Muscle layer of colon (tissue), 2 donors: ENCODE measurements around the gene IRF3.
"Not testable (repeated sequence)": the region's sequence is repeated elsewhere in the genome, so short reads cannot be mapped to it uniquely, and the experiment has no call there.

Experiments used
- H3K27ac ChIP-seq: one replicate; pipeline ENCODE4 v1.7.0; 2013; ENCODE audit warnings: low read depth, mild to moderate bottlenecking, low read length, moderate library complexity
- H3K27me3 ChIP-seq, 2 donors: one replicate each; pipeline ENCODE4 v1.7.0; 2013; ENCODE audit warnings: low read length in 2 of 2, mild to moderate bottlenecking in 2 of 2; ENCODE audit not compliant: insufficient read depth in 2 of 2, control insufficient read depth in 1 of 2
- H3K36me3 ChIP-seq: one replicate; pipeline ENCODE4 v1.7.0; 2013; ENCODE audit warnings: mild to moderate bottlenecking, low read length; ENCODE audit not compliant: insufficient read depth
- H3K4me1 ChIP-seq: one replicate; pipeline ENCODE4 v1.7.0; 2013; ENCODE audit warnings: mild to moderate bottlenecking, low read length; ENCODE audit not compliant: insufficient read depth
- H3K4me3 ChIP-seq, 2 donors: one replicate each; pipeline ENCODE4 v1.7.0; 2013; ENCODE audit warnings: low read length in 2 of 2, low read depth in 1 of 2, mild to moderate bottlenecking in 1 of 2, moderate library complexity in 1 of 2
- H3K9ac ChIP-seq: one replicate; pipeline ENCODE4 v1.7.0; 2013; ENCODE audit warnings: low read length
- H3K9me3 ChIP-seq: one replicate; pipeline ENCODE4 v1.7.0; 2013; ENCODE audit warnings: mild to moderate bottlenecking, low read length
- donor health status: abdominal sarcoma.
- donor health status: Adenocarcinoma of cecum.

Gene IRF3

GRCh38 chr19:49637821-49638738 is 27.6 kb downstream of the IRF3 start:
- no peaks in the 10 kb centered on the region for H3K9me3 ChIP-seq
- H3K9ac ChIP-seq = peak overlapping the region; percentile 86
- H3K4me1 ChIP-seq = peaks cover 26% of the 10 kb centered on the region
- peak overlapping the region; percentile 26 to 82 for H3K4me3 ChIP-seq
- H3K27me3 ChIP-seq = no peaks in the 10 kb centered on the region
- peak overlapping the region; percentile 92 for H3K27ac ChIP-seq
- peaks cover 9% of the 10 kb centered on the region for H3K36me3 ChIP-seq

- Histone ChIP-seq H3K36me3 (peaks cover 9% of the 10 kb centered on the region), H3K9ac (no peak overlapping the region), H3K27ac (no peak overlapping the region), H3K27me3 (no peaks in the 10 kb centered on the region), H3K9me3 (no peaks in the 10 kb centered on the region), H3K4me3 (no peak overlapping the region), H3K4me1 (peaks cover 19% of the 10 kb centered on the region)
Measured at GRCh38 chr19:49636233-49636932, 29.3 kb downstream of the IRF3 start.

- H3K4me1 ChIP-seq = peaks cover 22% of the 10 kb centered on the region
- H3K36me3 ChIP-seq = peaks cover 9% of the 10 kb centered on the region
- H3K9me3 ChIP-seq = no peaks in the 10 kb centered on the region
- H3K4me3 ChIP-seq = no peak overlapping the region
- no peak overlapping the region for H3K9ac ChIP-seq
- H3K27me3 ChIP-seq = no peaks in the 10 kb centered on the region
- H3K27ac ChIP-seq = no peak overlapping the region
Measured at GRCh38 chr19:49635530-49636232, 30.0 kb downstream of the IRF3 start.

- not testable (repeated sequence) for H3K9me3 ChIP-seq, H3K36me3 ChIP-seq, H3K9ac ChIP-seq, H3K4me3 ChIP-seq, H3K27ac ChIP-seq, H3K27me3 ChIP-seq
- H3K4me1 ChIP-seq = peaks cover 15% of the 10 kb centered on the region
Measured at GRCh38 chr19:49633273-49633672, 32.4 kb downstream of the IRF3 start.

- peaks cover 8% of the 10 kb centered on the region for H3K4me1 ChIP-seq
- no peaks in the 10 kb centered on the region for H3K27me3 ChIP-seq
- no peaks in the 10 kb centered on the region for H3K9me3 ChIP-seq
- no peak overlapping the region for H3K27ac ChIP-seq
- no peak overlapping the region for H3K4me3 ChIP-seq
- H3K36me3 ChIP-seq = peaks cover 9% of the 10 kb centered on the region
- H3K9ac ChIP-seq = no peak overlapping the region
Measured at GRCh38 chr19:49632576-49632975, 33.1 kb downstream of the IRF3 start.

- Histone ChIP-seq H3K27ac (no peak overlapping the region), H3K9ac (no peak overlapping the region), H3K4me3 (no peak overlapping the region), H3K4me1 (peaks cover 6% of the 10 kb centered on the region), H3K9me3 (no peaks in the 10 kb centered on the region), H3K36me3 (peaks cover 9% of the 10 kb centered on the region), H3K27me3 (no peaks in the 10 kb centered on the region)
Measured at GRCh38 chr19:49631610-49632192, 34.0 kb downstream of the IRF3 start.

- H3K9ac ChIP-seq = no peak overlapping the region
Measured at GRCh38 chr19:49631014-49631588, 34.6 kb downstream of the IRF3 start.

GRCh38 chr19:49629659-49630058 is 36.0 kb downstream of the IRF3 start:
- Histone ChIP-seq H3K4me1 (peaks cover 6% of the 10 kb centered on the region), H3K9me3 (no peaks in the 10 kb centered on the region), H3K27me3 (no peaks in the 10 kb centered on the region), H3K4me3 (no peak overlapping the region), H3K9ac (no peak overlapping the region), H3K36me3 (peaks cover 9% of the 10 kb centered on the region), H3K27ac (no peak overlapping the region)

More at GRCh38 chr19:49631014-49631588, 34.6 kb downstream of the IRF3 start:
- H3K4me1 ChIP-seq = peaks cover 6% of the 10 kb centered on the region
- H3K4me3 ChIP-seq = no peak overlapping the region
- H3K36me3 ChIP-seq = peaks cover 9% of the 10 kb centered on the region
- H3K27me3 ChIP-seq = no peaks in the 10 kb centered on the region
- no peak overlapping the region for H3K27ac ChIP-seq
- H3K9me3 ChIP-seq = no peaks in the 10 kb centered on the region

GRCh38 chr19:49626226-49626625 is 39.4 kb downstream of the IRF3 start:
- H3K9me3 ChIP-seq = no peaks in the 10 kb centered on the region
- H3K36me3 ChIP-seq = peaks cover 27% of the 10 kb centered on the region

GRCh38 chr19:49624967-49625910 is 40.4 kb downstream of the IRF3 start:
- Histone ChIP-seq H3K4me3 (no peak overlapping the region), H3K27me3 (no peaks in the 10 kb centered on the region), H3K9ac (no peak overlapping the region), H3K9me3 (no peaks in the 10 kb centered on the region), H3K4me1 (no peaks in the 10 kb centered on the region), H3K27ac (no peak overlapping the region), H3K36me3 (peaks cover 32% of the 10 kb centered on the region)

More at GRCh38 chr19:49626226-49626625, 39.4 kb downstream of the IRF3 start:
- no peak overlapping the region for H3K9ac ChIP-seq
- H3K4me3 ChIP-seq = no peak overlapping the region
- H3K27me3 ChIP-seq = no peaks in the 10 kb centered on the region
- peaks cover 6% of the 10 kb centered on the region for H3K4me1 ChIP-seq
- no peak overlapping the region for H3K27ac ChIP-seq
